ENCODE measurements around the gene CDC45.

DNA sequence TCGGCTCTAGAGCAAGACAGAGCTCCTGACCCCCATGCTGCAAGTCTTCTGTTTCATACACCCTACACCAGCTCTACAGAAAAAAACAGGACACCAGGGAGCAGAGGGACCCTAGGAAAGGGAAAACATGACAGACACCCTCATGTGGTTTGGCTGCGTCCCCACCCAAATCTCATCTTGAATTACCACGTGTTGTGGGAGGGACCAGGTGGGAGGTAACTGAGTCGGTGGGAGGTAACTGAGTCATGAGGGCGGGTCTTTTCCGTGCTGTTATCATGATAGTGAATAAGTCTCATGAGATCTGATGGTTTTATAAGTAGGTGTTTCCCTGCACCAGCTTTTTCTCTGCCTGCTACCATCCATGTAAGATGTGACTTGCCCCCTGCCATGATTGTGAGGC lies 25.6 kb upstream of the CDC45 start:
- TF ChIP-seq YY1 (IDR thresholded peaks at IDR 0.05; ENCODE audit: insufficient read depth, insufficient read length) (no peak), SUZ12 (IDR thresholded peaks at IDR 0.05; ENCODE audit: extremely low read depth, insufficient read depth, insufficient read length) (no peak), ZNF274 (IDR thresholded peaks at IDR 0.05; ENCODE audit: low read depth, low read length) (no peak)

Data from NT2/D1 (cell line).